A673 (cell line): ENCODE data around the gene C3orf20.

Source experiments
- CTCF ChIP-seq: fragments of 300-800, 200-600 bp; sonication (generic); conservative IDR thresholded peaks from 2 replicates; pipeline ENCODE4 v1.5.1; 2017; ENCODE audit warnings: low read depth, mild to moderate bottlenecking, antibody characterized with exemption, low read length, moderate library complexity, mixed read lengths
- EZH2 ChIP-seq: fragments of 200-600 bp; sonication (generic); IDR thresholded peaks from 2 replicates; pipeline ENCODE4 v1.6.1; 2017; ENCODE audit warnings: borderline replicate concordance, low read depth, mild to moderate bottlenecking, mixed read lengths, antibody characterized with exemption, low read length; ENCODE audit not compliant: poor library complexity, severe bottlenecking

- TF ChIP-seq CTCF (no peak), EZH2 (no peak)
These were observed 131.8 kb downstream of the C3orf20 start for GRCh38 chr3:14806641-14807263.
